PFSK-1 (cell line): Measurements from ENCODE around the gene PRDX4.

ENCODE experiments used
- FOXP2 ChIP-seq: optimal IDR thresholded peaks from 2 replicates; pipeline ENCODE3; 2011; ENCODE audit warnings: borderline replicate concordance, control low read depth, inconsistent platforms; ENCODE audit not compliant: insufficient read depth; ENCODE audit errors: extremely low read length, extremely low read depth
- POLR2AphosphoS5 ChIP-seq: IDR thresholded peaks from 2 replicates; pipeline ENCODE4 v1.6.1; 2012; ENCODE audit warnings: low read depth, mild to moderate bottlenecking, control low read depth, low read length, moderate library complexity
- REST ChIP-seq, 2 experiments: IDR thresholded peaks; 2 replicates each; pipeline versions ENCODE4 v1.6.1 to v1.8.0; 2011 to 2012; ENCODE audit warnings: low read depth in 2 of 2, low read length in 2 of 2, control low read depth in 1 of 2, inconsistent platforms in 1 of 2, mild to moderate bottlenecking in 1 of 2, moderate library complexity in 1 of 2; ENCODE audit not compliant: insufficient read depth in 1 of 2
- SIN3A ChIP-seq: IDR thresholded peaks from 2 replicates; pipeline ENCODE4 v1.6.1; 2012; ENCODE audit warnings: mild to moderate bottlenecking, low read length, moderate library complexity, borderline replicate concordance; ENCODE audit not compliant: insufficient read depth
- TAF1 ChIP-seq: IDR thresholded peaks from 2 replicates; pipeline ENCODE4 v1.6.1; 2012; ENCODE audit warnings: low read length, control low read depth, borderline replicate concordance; ENCODE audit not compliant: insufficient read depth

PRDX4 gene

GRCh38 chrX:23668335-23668734 is 1.0 kb downstream of the PRDX4 start:
- TF ChIP-seq SIN3A (no peak), FOXP2 (no peak), POLR2AphosphoS5 (no peak), REST (IDR thresholded peaks at IDR 0.05; ENCODE audit: insufficient read depth in 1 of 2, low read depth in 2 of 2, low read length in 2 of 2) (no peak), TAF1 (no peak)

GRCh38 chrX:23670528-23670927 is 3.2 kb downstream of the PRDX4 start:
- TF ChIP-seq POLR2AphosphoS5 (no peak), TAF1 (no peak), REST (IDR thresholded peaks at IDR 0.05; ENCODE audit: insufficient read depth in 1 of 2, low read depth in 2 of 2, low read length in 2 of 2) (no peak), SIN3A (no peak), FOXP2 (no peak)

- TF ChIP-seq SIN3A (no peak), REST (IDR thresholded peaks at IDR 0.05; ENCODE audit: insufficient read depth in 1 of 2, low read depth in 2 of 2, low read length in 2 of 2) (no peak), FOXP2 (no peak), TAF1 (no peak), POLR2AphosphoS5 (no peak)
Measured at GRCh38 chrX:23673108-23673507, 5.8 kb downstream of the PRDX4 start.

- TF ChIP-seq SIN3A (no peak), REST (IDR thresholded peaks at IDR 0.05; ENCODE audit: insufficient read depth in 1 of 2, low read depth in 2 of 2, low read length in 2 of 2) (no peak), FOXP2 (no peak)
Measured at GRCh38 chrX:23692166-23692565, 24.9 kb downstream of the PRDX4 start.

- TF ChIP-seq SIN3A (no peak), FOXP2 (no peak), TAF1 (no peak), REST (IDR thresholded peaks at IDR 0.05; ENCODE audit: insufficient read depth in 1 of 2, low read depth in 2 of 2, low read length in 2 of 2) (no peak), POLR2AphosphoS5 (no peak)
Measured at GRCh38 chrX:23694606-23695005, 27.3 kb downstream of the PRDX4 start.
